B cell (primary cell): ENCODE data around the gene DGKB. TPM values are rescaled to one million over a fixed set of nuclear protein-coding genes. Genes with fewer than 3 reads are reported as not detected.

Source experiments
- ATAC-seq: fragments of 200-7000 bp; cut with Tn5 transposase; one replicate; pipeline ENCODE4 v1.10.0; 2021; ENCODE audit warnings: low read depth, mild to moderate bottlenecking, moderate number of reproducible peaks, moderate library complexity
- CTCF ChIA-PET: fragments of 350-600 bp; sonication (Branson Sonifier 250); formaldehyde crosslinking; loops from one replicate; lab custom pipeline; 2021; ENCODE audit warnings: antibody characterized with exemption, inconsistent platforms; lab: Charles Lee
- POLR2A ChIA-PET: fragments of 350-600 bp; sonication (Branson Sonifier 250); formaldehyde crosslinking; loops from one replicate; lab custom pipeline; 2021; ENCODE audit warnings: antibody characterized with exemption; lab: Charles Lee
- DNase-seq: peaks from one replicate; pipeline ENCODE4 v3.0.0; 2013
- H2AFZ ChIP-seq: 2 replicates; pipeline ENCODE4 v1.6.1; 2012; ENCODE audit warnings: mild to moderate bottlenecking, low read depth, low read length; ENCODE audit not compliant: insufficient read depth, poor library complexity, severe bottlenecking
- H3K27ac ChIP-seq, 2 donors: 1 replicate in 1 of 2; 2 replicates in 1 of 2; pipeline ENCODE4 v1.5.1; 2012 to 2013; ENCODE audit warnings: low read length in 2 of 2, mild to moderate bottlenecking in 2 of 2, moderate library complexity in 1 of 2
- H3K27me3 ChIP-seq, 4 experiments: fragments of 200-600 bp in 1 of 4; sonication (generic) in 1 of 4; replicated peaks in 1 of 4; 1 replicate in 2 of 4; 2 replicates in 2 of 4; pipeline versions ENCODE4 v1.6.1 to v1.7.0; 2013 to 2016; ENCODE audit warnings: low read length in 3 of 4, mild to moderate bottlenecking in 2 of 4, mixed read lengths in 1 of 4, moderate library complexity in 1 of 4; ENCODE audit not compliant: insufficient read depth in 4 of 4, control insufficient read depth in 3 of 4; ENCODE audit errors: control extremely low read depth in 1 of 4
- H3K36me3 ChIP-seq, 2 experiments: replicated peaks in 1 of 2; 1 replicate in 1 of 2; 2 replicates in 1 of 2; pipeline versions ENCODE4 v1.6.1 to v1.7.1; 2013; ENCODE audit warnings: low read length in 1 of 2; ENCODE audit not compliant: insufficient read depth in 2 of 2, control insufficient read depth in 1 of 2; ENCODE audit errors: control extremely low read depth in 1 of 2, extremely low read depth in 1 of 2
- H3K4me1 ChIP-seq, 2 donors: fragments of 200-600 bp in 1 of 2; sonication (generic) in 1 of 2; 1 replicate in 1 of 2; 2 replicates in 1 of 2; pipeline versions ENCODE4 v1.5.1 to v1.6.1; 2013 to 2017; ENCODE audit warnings: low read length in 2 of 2; ENCODE audit not compliant: control insufficient read depth in 2 of 2, insufficient read depth in 2 of 2
- H3K4me2 ChIP-seq: replicated peaks from 2 replicates; pipeline ENCODE3; 2012; ENCODE audit warnings: mild to moderate bottlenecking, low read depth, low read length; ENCODE audit not compliant: poor library complexity, severe bottlenecking
- H3K4me3 ChIP-seq, 5 experiments: fragments of 200-600 bp in 1 of 5; sonication (generic) in 1 of 5; 1 replicate in 3 of 5; 2 replicates in 2 of 5; pipeline versions ENCODE4 v1.5.1 to v1.7.0; 2011 to 2016; ENCODE audit warnings: low read length in 4 of 5, mild to moderate bottlenecking in 4 of 5, low read depth in 2 of 5, control low read depth in 1 of 5, moderate library complexity in 1 of 5; ENCODE audit not compliant: insufficient read depth in 1 of 5; ENCODE audit errors: control extremely low read depth in 1 of 5, extremely low read depth in 1 of 5
- H3K79me2 ChIP-seq: fragments of 200-600 bp; sonication (generic); one replicate; pipeline ENCODE4 v1.6.0; 2016; ENCODE audit warnings: low read length; ENCODE audit not compliant: control insufficient read depth, insufficient read depth
- H3K9ac ChIP-seq: fragments of 200-600 bp; sonication (generic); 2 replicates; pipeline ENCODE4 v1.6.1; 2017; ENCODE audit warnings: mild to moderate bottlenecking, low read length, moderate library complexity
- H3K9me3 ChIP-seq, 3 donors: one replicate each; pipeline versions ENCODE4 v1.6.1 to v1.7.1; 2013; ENCODE audit warnings: low read length in 2 of 3; ENCODE audit not compliant: control insufficient read depth in 2 of 3, insufficient read depth in 1 of 3; ENCODE audit errors: control extremely low read depth in 1 of 3
- H4K20me1 ChIP-seq: 2 replicates; pipeline ENCODE4 v1.6.0; 2012; ENCODE audit warnings: mild to moderate bottlenecking, low read length; ENCODE audit not compliant: insufficient read depth, control insufficient read depth, poor library complexity, severe bottlenecking
- H3K27ac Mint-ChIP-seq: one replicate; pipeline ENCODE4 v1.8.0; 2021; ENCODE audit warnings: mixed read lengths
- H3K27me3 Mint-ChIP-seq: one replicate; pipeline ENCODE4 v1.8.0; 2021; ENCODE audit warnings: mixed read lengths
- H3K4me1 Mint-ChIP-seq: one replicate; pipeline ENCODE4 v1.8.0; 2021; ENCODE audit warnings: mixed read lengths
- H3K4me3 Mint-ChIP-seq: one replicate; pipeline ENCODE4 v1.8.0; 2021; ENCODE audit warnings: mixed read lengths
- H3K9me3 Mint-ChIP-seq: one replicate; pipeline ENCODE4 v1.8.0; 2022; ENCODE audit warnings: mixed read lengths; ENCODE audit not compliant: insufficient read depth
- CTCF ChIP-seq: fragments of 200-600 bp; IDR thresholded peaks from one replicate; pipeline ENCODE4 v1.8.0; 2022; ENCODE audit warnings: antibody characterized with exemption, mild to moderate bottlenecking
- EZH2 ChIP-seq: IDR thresholded peaks from 2 replicates; pipeline ENCODE4 v1.6.1; 2012; ENCODE audit warnings: borderline replicate concordance, low read depth, mild to moderate bottlenecking, moderate library complexity, low read length; ENCODE audit not compliant: insufficient read depth, poor library complexity, severe bottlenecking
- WGBS: methylation state at CpG from one replicate; pipeline ENCODE4 v1.1.5; 2013; ENCODE audit warnings: missing lambda C conversion rate; ENCODE audit not compliant: insufficient coverage; 5-methylcytosine and 5-hydroxymethylcytosine counted together
- intact Hi-C: fragments of 100-400 bp; cut with micrococcal nuclease; formaldehyde crosslinking; loops from one replicate; pipeline ENCODE4 v1.10.0; 2022
- polyA plus RNA-seq: library from polyadenylated mRNA; depleted of rRNA; stranded (reverse); fragments of >200 nt; gene quantifications from 2 replicates; pipeline ENCODE4 v1.2.3, GENCODE V29; 2012
- total RNA-seq, 2 donors: library from RNA; stranded (reverse); fragments of 120-200 nt in 1 of 2; gene quantifications; 1 replicate in 1 of 2; 2 replicates in 1 of 2; pipeline versions ENCODE4 v1.2.3 to v1.2.4, GENCODE V29; 2013 to 2022

Gene DGKB
- total and polyA plus RNA-seq, 2 donors (not counting 1 experiment from before 2014, with no cell fraction given) = not detected

GRCh38 chr7:14908697-14909096, 6.1 kb upstream of the DGKB start:
- TF ChIP-seq CTCF = no peak
- no peak for TF ChIP-seq EZH2
- Mint-ChIP-seq H3K9me3 (no peaks in the 10 kb centered on the region), H3K27me3 (no peaks in the 10 kb centered on the region), H3K4me1 (no peaks in the 10 kb centered on the region), H3K27ac (no peak overlapping the region), H3K4me3 (no peak overlapping the region)
- intact Hi-C loops = no loop called here
- ChIA-PET CTCF (no interaction called here), POLR2A (no interaction called here)
- H3K27me3 ChIP-seq = no peaks in the 10 kb centered on the region
- no peaks in the 10 kb centered on the region for H4K20me1 ChIP-seq
- no peak overlapping the region for H3K27ac ChIP-seq
- no peaks in the 10 kb centered on the region for H3K79me2 ChIP-seq
- H3K4me2 ChIP-seq = no peak overlapping the region
- H2AFZ ChIP-seq = no peak overlapping the region
- no peaks in the 10 kb centered on the region for H3K4me1 ChIP-seq
- no peak for ATAC-seq
- DNase-seq = no peak
- no peaks in the 10 kb centered on the region for H3K9me3 ChIP-seq
- H3K36me3 ChIP-seq = no peaks in the 10 kb centered on the region
- H3K9ac ChIP-seq = no peak overlapping the region
- H3K4me3 ChIP-seq = no peak overlapping the region

- TF ChIP-seq CTCF (no peak), EZH2 (no peak)
- H3K9me3 ChIP-seq = peaks cover 0 to 6% (median 0%) of the 10 kb centered on the region in 3 donors
- H3K4me2 ChIP-seq = no peak overlapping the region
- Mint-ChIP-seq H3K27me3 (no peaks in the 10 kb centered on the region), H3K27ac (no peak overlapping the region), H3K4me1 (no peaks in the 10 kb centered on the region), H3K4me3 (no peak overlapping the region), H3K9me3 (peaks cover 2% of the 10 kb centered on the region)
- 61% methylated on average over 3 of the region's 4 CpGs for WGBS
- H3K27me3 ChIP-seq = no peaks in the 10 kb centered on the region
- no peak overlapping the region for H3K9ac ChIP-seq
- H2AFZ ChIP-seq = no peak overlapping the region
- H3K4me1 ChIP-seq = no peaks in the 10 kb centered on the region
- H3K27ac ChIP-seq = no peak overlapping the region
- ATAC-seq (no peak), DNase-seq (no peak)
- no peaks in the 10 kb centered on the region for H4K20me1 ChIP-seq
- no peak overlapping the region for H3K4me3 ChIP-seq
- POLR2A ChIA-PET = no interaction called here
- no peaks in the 10 kb centered on the region for H3K36me3 ChIP-seq
- CTCF ChIA-PET = no interaction called here
- no peaks in the 10 kb centered on the region for H3K79me2 ChIP-seq
- intact Hi-C loops = no loop called here
Measured at GRCh38 chr7:14905764-14906163, 3.2 kb upstream of the DGKB start.
